Type B pancreatic cell (in vitro differentiated cells): ENCODE measurements around the gene TM9SF1. TPM values are rescaled to one million over a fixed set of nuclear protein-coding genes. Genes with fewer than 3 reads are reported as not detected.
A peak's percentile ranks its signal among the peaks of the same experiment; 100 is the strongest.

Source experiments
- DNase-seq: peaks from one replicate; pipeline ENCODE4 v3.0.0; 2021; ENCODE audit warnings: mixed read lengths; ENCODE audit not compliant: unreplicated experiment; ENCODE audit errors: extremely low spot score
- H3K27ac Mint-ChIP-seq: 2 replicates; pipeline ENCODE4 v1.8.0; 2021; ENCODE audit warnings: mild to moderate bottlenecking, mixed read lengths
- H3K27me3 Mint-ChIP-seq: 2 replicates; pipeline ENCODE4 v1.8.0; 2021; ENCODE audit warnings: mixed read lengths
- H3K36me3 Mint-ChIP-seq: 2 replicates; pipeline ENCODE4 v1.8.0; 2021; ENCODE audit warnings: mixed read lengths
- H3K4me1 Mint-ChIP-seq: one replicate; pipeline ENCODE4 v1.8.0; 2021; ENCODE audit warnings: mixed read lengths; ENCODE audit not compliant: unreplicated experiment
- H3K4me3 Mint-ChIP-seq: 2 replicates; pipeline ENCODE4 v1.8.0; 2021; ENCODE audit warnings: mild to moderate bottlenecking, mixed read lengths
- H3K9me3 Mint-ChIP-seq: 2 replicates; pipeline ENCODE4 v1.8.0; 2021; ENCODE audit warnings: mixed read lengths
- CTCF ChIP-seq: fragments of 200-600 bp; sonication (generic); conservative IDR thresholded peaks from 2 replicates; pipeline ENCODE4 v1.5.0; 2021; ENCODE audit warnings: antibody characterized with exemption, mild to moderate bottlenecking
- total RNA-seq: library from RNA; stranded (reverse); gene quantifications from 2 replicates; pipeline ENCODE4 v1.2.1, GENCODE V29; 2021; ENCODE audit warnings: low replicate concordance

TM9SF1 gene
- total RNA-seq, 1 donor from 2014 or later: 50.5 TPM

- TF ChIP-seq CTCF: no peak
- Mint-ChIP-seq H3K4me3 (peak overlapping the region; percentile 73), H3K27ac (peak overlapping the region; percentile 92), H3K9me3 (no peaks in the 10 kb centered on the region), H3K4me1 (peaks cover 29% of the 10 kb centered on the region), H3K27me3 (no peaks in the 10 kb centered on the region), H3K36me3 (peaks cover 29% of the 10 kb centered on the region)
- DNase-seq: no peak
These were observed 43.3 kb upstream of the TM9SF1 start for GRCh38 chr14:24238527-24239037.

GRCh38 chr14:24238123-24238522, 42.9 kb upstream of the TM9SF1 start:
- DNase-seq: no peak
- Mint-ChIP-seq H3K36me3 (peaks cover 29% of the 10 kb centered on the region), H3K4me3 (peak overlapping the region; percentile 73), H3K27ac (peak overlapping the region; percentile 92), H3K9me3 (no peaks in the 10 kb centered on the region), H3K27me3 (no peaks in the 10 kb centered on the region), H3K4me1 (peaks cover 32% of the 10 kb centered on the region)
- TF ChIP-seq CTCF: no peak

DNA sequence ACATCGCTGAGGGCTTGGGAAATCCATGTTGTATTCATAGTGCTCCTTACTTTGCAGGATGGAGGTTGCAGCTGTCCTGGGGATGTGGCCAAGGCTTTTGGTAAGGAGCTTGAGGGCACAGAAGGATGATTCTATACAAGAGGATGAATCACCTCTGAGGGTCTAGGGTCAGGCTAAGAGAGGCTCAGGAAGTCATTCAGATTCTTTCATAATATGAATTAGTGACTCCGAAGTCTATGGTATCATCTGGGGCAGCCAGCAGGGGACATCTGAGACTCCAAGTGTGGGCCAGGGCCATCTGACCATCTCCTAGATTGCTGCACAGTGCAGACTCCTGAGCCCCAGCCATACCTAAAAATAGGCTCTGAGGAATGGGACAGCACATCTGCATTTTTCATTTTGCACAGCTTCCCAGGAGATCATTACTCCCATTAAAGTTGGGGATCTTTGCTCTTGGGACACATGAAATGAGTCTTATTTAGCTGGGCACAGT, 42.3 kb upstream of the TM9SF1 start:
- no peak for DNase-seq
- Mint-ChIP-seq H3K9me3 (no peaks in the 10 kb centered on the region), H3K36me3 (peaks cover 29% of the 10 kb centered on the region), H3K4me1 (peaks cover 32% of the 10 kb centered on the region), H3K27ac (peak overlapping the region; percentile 92), H3K4me3 (peak overlapping the region; percentile 73), H3K27me3 (no peaks in the 10 kb centered on the region)
- TF ChIP-seq CTCF: no peak

- H3K27ac Mint-ChIP-seq: no peak overlapping the region
- DNase-seq: no peak
- no peaks in the 10 kb centered on the region for H3K27me3 Mint-ChIP-seq
- no peak for TF ChIP-seq CTCF
- H3K4me1 Mint-ChIP-seq: peaks cover 32% of the 10 kb centered on the region
- no peak overlapping the region for H3K4me3 Mint-ChIP-seq
- H3K9me3 Mint-ChIP-seq: no peaks in the 10 kb centered on the region
- peaks cover 29% of the 10 kb centered on the region for H3K36me3 Mint-ChIP-seq
These were observed 41.6 kb upstream of the TM9SF1 start for GRCh38 chr14:24236689-24237462.

GRCh38 chr14:24235804-24236688, 40.8 kb upstream of the TM9SF1 start:
- no peak for DNase-seq
- H3K36me3 Mint-ChIP-seq: peaks cover 29% of the 10 kb centered on the region
- TF ChIP-seq CTCF: no peak
- peaks cover 36% of the 10 kb centered on the region for H3K4me1 Mint-ChIP-seq
- H3K27me3 Mint-ChIP-seq: no peaks in the 10 kb centered on the region
- H3K9me3 Mint-ChIP-seq: no peaks in the 10 kb centered on the region
- no peak overlapping the region for H3K27ac Mint-ChIP-seq
- H3K4me3 Mint-ChIP-seq: no peak overlapping the region
